ENCODE results near the gene LAMTOR2. TPM values are rescaled to one million over a fixed set of nuclear protein-coding genes. Genes with fewer than 3 reads are reported as not detected.

The LAMTOR2 gene
- total RNA-seq, 2 donors from 2014 or later = 84.4 to 101 TPM

- Mint-ChIP-seq H3K9me3 (no peaks in the 10 kb centered on the region), H3K4me1 (peaks cover 12% of the 10 kb centered on the region), H3K4me3 (peak overlapping the region; percentile 86), H3K27ac (no peak overlapping the region), H3K27me3 (ENCODE audit: insufficient read depth) (peaks cover 14% of the 10 kb centered on the region), H3K36me3 (ENCODE audit: low read depth) (peaks cover 36% of the 10 kb centered on the region)
- DNase-seq = no peak
- Histone ChIP-seq H3K9me3 (ENCODE audit: control insufficient read depth, low read length) (no peaks in the 10 kb centered on the region), H3K9ac (ENCODE audit: extremely low read depth, low read length, poor library complexity, severe bottlenecking) (no peak overlapping the region), H3K4me3 (ENCODE audit: low read length) (peak overlapping the region; percentile 95), H3K27me3 (ENCODE audit: control insufficient read depth, insufficient read depth, low read length, poor library complexity, severe bottlenecking) (peaks cover 4% of the 10 kb centered on the region), H3K27ac (ENCODE audit: low read depth, low read length) (no peak overlapping the region), H3K36me3 (ENCODE audit: control insufficient read depth, insufficient read depth, low read length) (peaks cover 25% of the 10 kb centered on the region), H3K4me1 (ENCODE audit: control insufficient read depth, insufficient read depth, low read length) (no peaks in the 10 kb centered on the region)
- 18 to 25% methylated on average over 4 of the region's 4 CpGs for WGBS, 2 experiments (ENCODE audit: insufficient coverage in 1 of 2, insufficient read length in 1 of 2)
- TF ChIP-seq CTCF (conservative IDR thresholded peaks at IDR 0.05) = no peak
Measured at GRCh38 chr1:156021093-156021428, 33.5 kb upstream of the LAMTOR2 start.

- no peaks in the 10 kb centered on the region for H3K4me1 ChIP-seq (ENCODE audit: control insufficient read depth, insufficient read depth, low read length)
- Mint-ChIP-seq H3K9me3 (no peaks in the 10 kb centered on the region), H3K4me1 (peaks cover 12% of the 10 kb centered on the region), H3K4me3 (no peak overlapping the region), H3K27me3 (ENCODE audit: insufficient read depth) (peaks cover 14% of the 10 kb centered on the region), H3K27ac (no peak overlapping the region), H3K36me3 (ENCODE audit: low read depth) (peaks cover 29% of the 10 kb centered on the region)
- H3K9ac ChIP-seq (ENCODE audit: extremely low read depth, low read length, poor library complexity, severe bottlenecking) = no peak overlapping the region
- H3K27ac ChIP-seq (ENCODE audit: low read depth, low read length) = no peak overlapping the region
- peaks cover 4% of the 10 kb centered on the region for H3K27me3 ChIP-seq (ENCODE audit: control insufficient read depth, insufficient read depth, low read length, poor library complexity, severe bottlenecking)
- no peak for DNase-seq
- H3K36me3 ChIP-seq (ENCODE audit: control insufficient read depth, insufficient read depth, low read length) = peaks cover 16% of the 10 kb centered on the region
- TF ChIP-seq CTCF (conservative IDR thresholded peaks at IDR 0.05) = no peak
- H3K4me3 ChIP-seq (ENCODE audit: low read length) = no peak overlapping the region
- no peaks in the 10 kb centered on the region for H3K9me3 ChIP-seq (ENCODE audit: control insufficient read depth, low read length)
- WGBS, 2 experiments (ENCODE audit: insufficient coverage in 1 of 2, insufficient read length in 1 of 2) = 88 to 98% methylated on average over 1 to 2 of the region's 2 CpGs
Measured at GRCh38 chr1:156021954-156022353, 32.6 kb upstream of the LAMTOR2 start.

GRCh38 chr1:156024801-156025200 lies 29.8 kb upstream of the LAMTOR2 start:
- H3K36me3 Mint-ChIP-seq (ENCODE audit: low read depth) = peaks cover 5% of the 10 kb centered on the region
- no peak for DNase-seq
- TF ChIP-seq CTCF (conservative IDR thresholded peaks at IDR 0.05) = no peak
- H3K4me1 Mint-ChIP-seq = peaks cover 10% of the 10 kb centered on the region
- H3K27me3 ChIP-seq (ENCODE audit: control insufficient read depth, insufficient read depth, low read length, poor library complexity, severe bottlenecking) = peaks cover 4% of the 10 kb centered on the region
- H3K9ac ChIP-seq (ENCODE audit: extremely low read depth, low read length, poor library complexity, severe bottlenecking) = no peak overlapping the region
- H3K9me3 ChIP-seq (ENCODE audit: control insufficient read depth, low read length) = no peaks in the 10 kb centered on the region
- no peak overlapping the region for H3K4me3 Mint-ChIP-seq
- H3K27me3 Mint-ChIP-seq (ENCODE audit: insufficient read depth) = peaks cover 14% of the 10 kb centered on the region
- H3K4me3 ChIP-seq (ENCODE audit: low read length) = no peak overlapping the region
- no peaks in the 10 kb centered on the region for H3K36me3 ChIP-seq (ENCODE audit: control insufficient read depth, insufficient read depth, low read length)
- H3K4me1 ChIP-seq (ENCODE audit: control insufficient read depth, insufficient read depth, low read length) = no peaks in the 10 kb centered on the region
- no peak overlapping the region for H3K27ac ChIP-seq (ENCODE audit: low read depth, low read length)
- WGBS, 2 experiments (ENCODE audit: insufficient coverage in 1 of 2, insufficient read length in 1 of 2) = 90 to 95% methylated on average over 5 of the region's 5 CpGs
- H3K9me3 Mint-ChIP-seq = no peaks in the 10 kb centered on the region
- no peak overlapping the region for H3K27ac Mint-ChIP-seq

Measured in endodermal cell (in vitro differentiated cells).